ENCODE data around the gene SLIT1.
"Not testable (repeated sequence)": the region's sequence is repeated elsewhere in the genome, so short reads cannot be mapped to it uniquely, and the experiment has no call there.

Gene SLIT1

DNA sequence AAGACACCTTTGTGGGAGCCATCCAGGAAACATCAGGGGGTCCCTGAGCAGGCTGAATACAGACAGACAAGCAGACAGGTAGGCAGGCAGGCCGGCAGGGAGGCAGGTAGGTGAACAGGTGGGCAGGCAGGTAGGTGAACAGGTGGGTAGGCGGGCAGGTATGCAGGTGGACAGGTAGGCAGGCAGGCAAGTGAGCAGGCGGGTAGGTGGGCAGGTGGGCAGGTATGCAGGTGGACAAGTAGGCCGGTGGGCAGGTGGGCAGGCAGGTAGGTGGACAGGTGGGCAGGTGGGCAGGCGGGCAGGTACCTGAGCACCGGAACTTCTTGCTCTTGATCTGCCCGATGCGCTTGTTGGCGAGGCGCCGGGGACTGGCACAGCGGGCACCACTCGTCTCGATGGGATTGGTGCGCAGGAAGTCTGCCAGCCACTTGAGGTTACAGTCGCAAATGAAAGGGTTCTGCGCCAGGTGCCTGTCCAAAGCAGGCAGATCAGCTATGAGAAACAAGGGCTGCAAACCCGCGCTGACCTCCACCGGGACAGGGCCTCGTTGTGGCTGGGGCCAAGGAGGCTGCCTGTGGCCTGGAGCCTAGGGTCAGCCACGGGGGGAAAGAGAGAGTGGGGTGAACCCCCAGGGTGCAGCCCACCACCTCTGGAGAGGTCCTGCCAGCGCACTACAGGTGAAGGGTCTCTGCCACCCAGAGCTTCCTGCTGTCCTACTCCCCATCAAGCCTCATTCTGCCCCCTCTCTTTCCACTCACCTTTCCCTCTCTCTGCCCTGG is 136.9 kb downstream of the SLIT1 start:
- no peak for DNase-seq (ENCODE audit: low read depth in 2 of 2, low spot score in 1 of 2)

- DNase-seq (ENCODE audit: low read depth in 2 of 2, low spot score in 1 of 2) = no peak
Measured at GRCh38 chr10:97047788-97048187, 138.0 kb downstream of the SLIT1 start.

GRCh38 chr10:97047083-97047736 is 138.5 kb downstream of the SLIT1 start:
- DNase-seq (ENCODE audit: low read depth in 2 of 2, low spot score in 1 of 2) = no peak

GRCh38 chr10:97046456-97047082 is 139.2 kb downstream of the SLIT1 start:
- no peak for DNase-seq (ENCODE audit: low read depth in 2 of 2, low spot score in 1 of 2)

GRCh38 chr10:97043563-97043855 is 142.2 kb downstream of the SLIT1 start:
- no peak for DNase-seq (ENCODE audit: low read depth in 2 of 2, low spot score in 1 of 2)

GRCh38 chr10:97042716-97043562 is 142.8 kb downstream of the SLIT1 start:
- DNase-seq (ENCODE audit: low read depth in 2 of 2, low spot score in 1 of 2) = no peak

DNA sequence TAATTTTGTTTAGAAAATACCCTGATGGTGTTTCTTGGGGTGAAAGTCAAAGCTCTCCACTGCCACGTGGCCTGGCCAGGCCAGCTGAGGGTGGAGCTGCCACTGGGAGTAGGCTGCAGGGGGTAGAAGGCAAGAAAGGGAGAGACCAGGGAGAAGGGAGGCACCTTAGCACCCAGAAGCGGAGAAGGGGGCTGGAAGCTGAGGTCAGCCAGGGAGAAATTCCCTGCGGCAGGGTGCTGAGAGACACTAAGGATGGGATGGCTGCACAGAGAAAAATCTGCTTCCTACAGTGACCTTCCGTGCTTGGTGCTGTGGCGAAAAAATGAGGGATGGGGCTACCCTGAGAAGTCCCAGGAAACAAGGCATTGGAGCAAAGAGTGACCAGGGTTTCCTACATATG is 143.7 kb downstream of the SLIT1 start:
- DNase-seq (ENCODE audit: low read depth in 2 of 2, low spot score in 1 of 2) = no peak

DNA sequence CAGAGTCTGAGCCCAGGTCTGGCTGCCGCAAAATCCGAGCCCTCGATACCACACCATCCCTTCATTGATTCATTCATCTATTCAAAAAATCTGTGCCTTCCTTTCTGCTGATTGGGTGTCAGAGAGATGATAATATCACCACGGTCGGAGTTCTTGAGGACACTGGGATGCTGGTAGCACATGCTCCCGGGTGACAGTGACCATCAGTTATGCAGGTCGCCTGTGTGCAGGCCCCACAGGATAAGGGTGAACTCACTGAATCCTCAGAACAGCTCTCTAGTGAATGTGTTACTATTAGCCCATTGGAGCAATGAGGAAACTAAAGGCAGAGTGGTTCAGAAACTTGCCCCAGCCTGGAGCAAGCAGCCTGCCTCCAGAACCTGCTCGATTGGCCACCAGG is 145.1 kb downstream of the SLIT1 start:
- no peak for DNase-seq (ENCODE audit: low read depth in 2 of 2, low spot score in 1 of 2)

GRCh38 chr10:97040248-97040584 is 145.5 kb downstream of the SLIT1 start:
- no peak for DNase-seq (ENCODE audit: low read depth in 2 of 2, low spot score in 1 of 2)

- no peak for DNase-seq (ENCODE audit: low read depth in 2 of 2, low spot score in 1 of 2)
Measured at GRCh38 chr10:97039538-97040247, 146.1 kb downstream of the SLIT1 start.

- no peak for DNase-seq (ENCODE audit: low read depth in 2 of 2, low spot score in 1 of 2)
Measured at GRCh38 chr10:97038688-97039087, 147.1 kb downstream of the SLIT1 start.

DNA sequence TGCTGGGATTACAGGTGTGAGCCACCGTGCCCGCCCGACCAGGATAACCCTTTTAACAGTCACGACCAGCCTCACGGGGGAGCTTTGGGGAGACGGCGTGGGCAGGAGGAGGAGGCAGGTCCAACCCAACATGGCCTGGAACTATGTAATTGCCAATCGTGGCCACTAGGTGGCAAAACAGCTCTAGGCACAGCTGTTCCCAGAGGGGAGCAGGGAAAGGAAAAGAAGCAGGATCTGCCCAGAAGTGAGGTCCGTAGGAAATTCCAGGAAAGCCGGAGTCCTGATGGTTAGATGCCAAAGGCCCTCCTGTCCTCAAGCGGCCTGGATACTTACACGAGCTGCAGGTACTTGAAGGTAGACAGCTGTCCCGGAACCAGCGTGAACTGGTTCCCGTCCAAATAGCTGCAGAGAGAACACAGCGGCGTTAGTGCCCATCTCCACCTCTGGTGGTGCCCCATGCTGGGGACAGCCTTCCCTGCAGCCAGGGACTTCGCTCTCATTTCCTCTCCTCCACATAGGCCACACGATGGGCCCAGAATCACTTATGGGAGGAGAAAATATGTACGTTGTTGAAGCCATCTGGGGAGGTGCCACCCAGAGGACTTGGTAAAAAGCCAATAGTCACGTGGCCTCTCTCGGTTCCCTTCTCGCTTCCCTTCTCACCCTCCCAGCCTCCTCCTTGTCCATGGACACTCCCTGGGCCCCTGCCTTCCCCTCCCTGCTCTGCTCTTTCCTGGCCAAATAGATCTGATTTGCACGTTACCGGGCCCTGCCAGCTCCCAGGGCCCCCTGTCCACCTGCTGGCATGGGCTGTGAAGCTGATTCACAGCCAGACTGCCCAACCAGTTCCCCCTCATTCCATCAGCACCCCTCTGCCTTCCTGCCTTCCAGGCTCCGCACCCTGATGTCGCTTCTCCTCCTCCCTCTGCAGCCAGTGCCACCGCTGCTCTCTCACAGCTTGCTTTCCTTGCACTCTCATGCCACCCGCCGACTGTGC is 148.1 kb downstream of the SLIT1 start:
- DNase-seq (ENCODE audit: low read depth in 2 of 2, low spot score in 1 of 2) = peak; percentile 37 to 43

GRCh38 chr10:97034958-97035769 is 150.6 kb downstream of the SLIT1 start:
- DNase-seq (ENCODE audit: low read depth in 2 of 2, low spot score in 1 of 2) = no peak

GRCh38 chr10:97034301-97034700 is 151.5 kb downstream of the SLIT1 start:
- no peak for DNase-seq (ENCODE audit: low read depth in 2 of 2, low spot score in 1 of 2)

DNA sequence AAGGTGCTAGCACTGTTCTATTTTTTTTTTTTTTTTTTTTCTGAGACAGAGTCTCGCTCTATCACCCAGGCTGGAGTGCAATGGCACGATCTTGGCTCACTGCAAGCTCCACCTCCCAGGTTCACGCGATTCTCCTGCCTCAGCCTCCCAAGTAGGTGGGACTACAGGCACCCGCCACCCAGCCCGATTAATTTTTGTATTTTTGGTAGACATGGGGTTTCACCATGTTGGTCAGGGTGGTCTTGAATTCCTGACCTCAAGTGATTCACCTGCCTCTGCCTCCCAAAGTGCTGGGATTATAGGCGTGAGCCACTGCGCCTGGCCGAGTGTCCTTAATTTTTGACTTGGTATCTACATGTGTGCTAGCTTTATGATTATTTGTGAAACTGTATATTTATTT is 151.9 kb downstream of the SLIT1 start:
- not testable (repeated sequence) for DNase-seq (ENCODE audit: low read depth in 2 of 2, low spot score in 1 of 2)

DNA sequence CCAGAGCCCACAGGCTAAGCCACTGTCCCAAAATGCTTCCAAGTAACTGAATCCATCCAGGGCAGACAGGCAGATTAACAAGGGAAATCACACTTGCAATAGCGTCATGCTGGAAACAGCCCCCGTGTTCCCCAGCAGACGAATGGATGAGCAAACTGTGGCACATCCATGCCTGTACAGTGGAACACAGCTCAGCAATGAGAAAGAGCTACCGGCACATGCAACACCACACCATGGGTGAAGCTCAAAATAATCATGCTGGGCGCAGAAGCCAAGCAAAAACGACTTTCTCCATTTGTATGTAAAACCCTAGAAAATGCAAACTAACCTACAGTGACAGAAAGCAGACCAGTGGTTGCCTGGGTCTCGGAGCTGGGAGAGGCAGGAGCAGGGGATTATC is 153.1 kb downstream of the SLIT1 start:
- no peak for DNase-seq (ENCODE audit: low read depth in 2 of 2, low spot score in 1 of 2)

GRCh38 chr10:97031459-97031858 is 154.3 kb downstream of the SLIT1 start:
- no peak for DNase-seq (ENCODE audit: low read depth in 2 of 2, low spot score in 1 of 2)

GRCh38 chr10:97030894-97031293 is 154.9 kb downstream of the SLIT1 start:
- no peak for DNase-seq (ENCODE audit: low read depth in 2 of 2, low spot score in 1 of 2)

DNA sequence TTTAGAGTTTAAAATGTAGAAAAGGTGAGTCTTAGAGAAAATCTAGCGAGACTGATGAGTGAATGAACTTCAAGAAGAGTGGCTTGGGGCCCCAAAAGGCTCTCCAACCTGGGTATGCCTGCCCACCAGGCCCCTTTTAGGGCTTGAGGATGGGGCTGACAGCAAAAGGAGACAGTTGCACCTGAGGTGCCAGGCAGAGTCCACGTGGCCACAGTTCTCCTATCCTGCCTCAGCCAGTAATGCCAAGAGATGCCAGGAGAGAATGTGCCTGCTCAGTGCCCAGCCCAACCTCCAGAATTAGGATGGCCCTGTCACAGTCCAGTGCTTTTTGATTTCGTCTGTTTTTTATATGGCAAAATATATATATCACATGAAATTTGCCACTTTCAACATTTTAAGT is 156.5 kb downstream of the SLIT1 start:
- DNase-seq (ENCODE audit: low read depth in 2 of 2, low spot score in 1 of 2) = no peak

Data from stimulated activated CD8-positive, alpha-beta memory T cell treated with anti-CD3 and anti-CD28 coated beads, Interleukin-4, amount 100 ng/mL, for 1 hour (primary cell).